Cardiac muscle cell (in vitro differentiated cells and primary cell): ENCODE measurements around the gene TEX55. TPM values are rescaled to one million over a fixed set of nuclear protein-coding genes. Genes with fewer than 3 reads are reported as not detected.
"Not testable (repeated sequence)": the region's sequence is repeated elsewhere in the genome, so short reads cannot be mapped to it uniquely, and the experiment has no call there.

ENCODE experiments used
- DNase-seq, 2 donors: peaks; one replicate each; pipeline versions ENCODE4 v3.0.0 to v3.0.0-alpha.2; 2010 to 2017; ENCODE audit warnings: low read depth in 1 of 2, low spot score in 1 of 2
- H3K27ac ChIP-seq: fragments of 200-600 bp; sonication (generic); 2 replicates; pipeline ENCODE4 v1.5.1; 2016
- H3K27me3 ChIP-seq: fragments of 200-600 bp; sonication (generic); 2 replicates; pipeline ENCODE4 v1.6.0; 2016; ENCODE audit warnings: control low read depth
- H3K36me3 ChIP-seq: fragments of 200-600 bp; sonication (generic); 2 replicates; pipeline ENCODE4 v1.5.1; 2016; ENCODE audit warnings: control low read depth
- H3K4me1 ChIP-seq: fragments of 200-600 bp; sonication (generic); 2 replicates; pipeline ENCODE4 v1.8.1; 2017; ENCODE audit warnings: low read depth, mild to moderate bottlenecking, mixed run types
- H3K4me3 ChIP-seq: fragments of 200-600 bp; sonication (generic); 2 replicates; pipeline ENCODE4 v1.5.1; 2016; ENCODE audit warnings: mild to moderate bottlenecking
- H3K9me3 ChIP-seq: fragments of 200-600 bp; sonication (generic); 2 replicates; pipeline ENCODE4 v1.5.1; 2017; ENCODE audit warnings: low read depth, mild to moderate bottlenecking, control low read depth
- polyA plus RNA-seq: library from polyadenylated mRNA; unstranded; fragments of >200 nt; fragmentation: Nextera tagmentation; extraction: Ambion mirVana; gene quantifications from 2 replicates; pipeline ENCODE4 v1.2.1, GENCODE V29; 2016
- total RNA-seq: library from RNA; depleted of rRNA; stranded (reverse); fragments of >200 nt; gene quantifications from 2 replicates; pipeline ENCODE4 v1.2.3, GENCODE V29; 2016
- TF ChIP-seq, protein P1 (sequence below): IDR thresholded peaks from 2 replicates; pipeline ENCODE4 v1.5.1; 2012; ENCODE audit warnings: low read depth, mild to moderate bottlenecking, low read length

The TEX55 gene
- total and polyA plus RNA-seq, 2 experiments from 2014 or later: not detected

DNA sequence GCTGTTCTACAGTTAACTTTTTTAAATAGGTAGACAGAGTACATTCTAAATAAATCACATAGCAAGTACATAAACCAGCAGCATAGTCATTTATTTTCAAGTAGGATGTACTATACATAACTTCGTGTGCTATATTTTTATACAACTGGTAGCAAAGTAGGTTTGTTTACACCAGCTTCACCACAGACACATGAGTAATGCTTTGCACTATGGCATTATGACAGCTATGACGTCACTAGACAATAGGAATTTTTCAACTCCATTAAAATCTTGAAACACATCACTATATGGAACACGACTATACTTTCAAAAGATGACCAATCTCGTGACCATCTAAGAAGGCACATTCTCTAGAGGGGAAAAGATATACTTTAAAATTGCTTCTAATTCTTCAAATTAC is 3.5 kb downstream of the TEX55 start:
- Histone ChIP-seq H3K36me3 (no peaks in the 10 kb centered on the region), H3K4me1 (peaks cover 4% of the 10 kb centered on the region), H3K27ac (no peak overlapping the region), H3K4me3 (no peak overlapping the region), H3K9me3 (no peaks in the 10 kb centered on the region), H3K27me3 (no peaks in the 10 kb centered on the region)
- TF ChIP-seq, protein P1, sequence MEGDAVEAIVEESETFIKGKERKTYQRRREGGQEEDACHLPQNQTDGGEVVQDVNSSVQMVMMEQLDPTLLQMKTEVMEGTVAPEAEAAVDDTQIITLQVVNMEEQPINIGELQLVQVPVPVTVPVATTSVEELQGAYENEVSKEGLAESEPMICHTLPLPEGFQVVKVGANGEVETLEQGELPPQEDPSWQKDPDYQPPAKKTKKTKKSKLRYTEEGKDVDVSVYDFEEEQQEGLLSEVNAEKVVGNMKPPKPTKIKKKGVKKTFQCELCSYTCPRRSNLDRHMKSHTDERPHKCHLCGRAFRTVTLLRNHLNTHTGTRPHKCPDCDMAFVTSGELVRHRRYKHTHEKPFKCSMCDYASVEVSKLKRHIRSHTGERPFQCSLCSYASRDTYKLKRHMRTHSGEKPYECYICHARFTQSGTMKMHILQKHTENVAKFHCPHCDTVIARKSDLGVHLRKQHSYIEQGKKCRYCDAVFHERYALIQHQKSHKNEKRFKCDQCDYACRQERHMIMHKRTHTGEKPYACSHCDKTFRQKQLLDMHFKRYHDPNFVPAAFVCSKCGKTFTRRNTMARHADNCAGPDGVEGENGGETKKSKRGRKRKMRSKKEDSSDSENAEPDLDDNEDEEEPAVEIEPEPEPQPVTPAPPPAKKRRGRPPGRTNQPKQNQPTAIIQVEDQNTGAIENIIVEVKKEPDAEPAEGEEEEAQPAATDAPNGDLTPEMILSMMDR: no peak
- peak in 1 of 2 donors; percentile 61 for DNase-seq

DNA sequence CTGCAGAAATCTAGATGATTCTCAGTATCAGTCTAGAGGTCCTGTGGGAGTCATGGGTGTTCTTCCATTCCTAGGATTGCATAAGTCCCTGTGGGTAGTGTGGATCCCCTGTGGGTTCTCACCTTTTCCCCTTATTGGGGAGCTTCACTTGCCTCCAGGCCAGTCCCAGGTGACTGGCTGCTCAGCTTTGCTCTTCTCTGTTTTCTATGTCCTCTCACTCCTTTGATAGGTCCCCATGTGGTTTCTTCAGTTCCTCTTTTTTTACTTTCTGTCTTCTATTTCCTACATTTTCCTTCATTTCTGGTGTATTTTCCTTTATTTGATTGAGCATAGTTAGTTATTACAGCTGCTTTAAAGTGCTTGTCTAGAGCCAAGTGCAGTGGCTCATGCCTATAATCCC is 10.9 kb downstream of the TEX55 start:
- Histone ChIP-seq H3K4me3 (no peak overlapping the region), H3K9me3 (no peaks in the 10 kb centered on the region), H3K4me1 (no peaks in the 10 kb centered on the region), H3K27me3 (no peaks in the 10 kb centered on the region), H3K36me3 (no peaks in the 10 kb centered on the region), H3K27ac (no peak overlapping the region)
- no peak for DNase-seq
- TF ChIP-seq, protein P1: no peak

DNA sequence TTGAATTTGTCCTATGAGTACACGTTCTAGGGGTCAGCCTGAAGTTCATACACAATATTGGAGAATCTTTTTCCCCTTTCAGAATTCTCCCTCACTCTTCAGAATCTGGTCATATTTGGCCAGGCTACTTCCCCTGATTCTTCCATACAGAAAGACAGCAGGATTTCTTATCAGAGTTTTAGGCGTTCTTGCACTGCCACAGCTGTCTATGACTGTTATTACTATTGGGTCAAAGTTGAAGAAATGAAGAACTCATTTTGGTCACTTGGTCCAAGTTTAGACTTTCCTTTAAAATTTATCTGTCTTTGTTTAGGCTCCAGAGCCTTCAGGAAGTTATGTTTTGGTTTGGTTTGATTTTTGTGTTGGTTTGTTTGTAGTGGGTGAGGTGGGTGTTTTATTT is 12.0 kb downstream of the TEX55 start:
- Histone ChIP-seq H3K4me1 (no peaks in the 10 kb centered on the region), H3K9me3 (no peaks in the 10 kb centered on the region), H3K4me3 (no peak overlapping the region), H3K36me3 (no peaks in the 10 kb centered on the region), H3K27me3 (no peaks in the 10 kb centered on the region), H3K27ac (no peak overlapping the region)
- no peak for DNase-seq
- TF ChIP-seq, protein P1: no peak

DNA sequence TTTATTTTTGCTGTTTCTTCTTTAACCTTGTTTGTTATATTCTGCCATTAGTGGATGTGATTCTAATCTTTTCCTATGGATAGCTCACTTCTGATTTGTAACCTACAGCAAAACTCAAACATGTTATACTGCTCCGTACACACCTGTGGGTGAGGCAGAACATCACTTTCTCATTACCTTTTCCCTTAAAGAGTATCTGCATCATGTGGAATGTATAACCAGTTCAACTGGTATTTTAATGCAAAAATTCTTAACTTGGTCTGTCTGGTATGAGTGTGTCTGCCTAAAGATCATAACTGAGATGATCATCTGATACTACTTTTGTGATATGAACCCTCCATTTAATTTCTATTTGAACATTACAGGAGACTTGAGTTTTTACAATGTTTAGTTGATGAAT is 14.4 kb downstream of the TEX55 start:
- no peaks in the 10 kb centered on the region for H3K27me3 ChIP-seq
- no peaks in the 10 kb centered on the region for H3K36me3 ChIP-seq
- H3K4me1 ChIP-seq: no peaks in the 10 kb centered on the region
- no peak for DNase-seq
- H3K9me3 ChIP-seq: no peaks in the 10 kb centered on the region
- H3K4me3 ChIP-seq: no peak overlapping the region
- H3K27ac ChIP-seq: no peak overlapping the region
- TF ChIP-seq, protein P1: no peak

DNA sequence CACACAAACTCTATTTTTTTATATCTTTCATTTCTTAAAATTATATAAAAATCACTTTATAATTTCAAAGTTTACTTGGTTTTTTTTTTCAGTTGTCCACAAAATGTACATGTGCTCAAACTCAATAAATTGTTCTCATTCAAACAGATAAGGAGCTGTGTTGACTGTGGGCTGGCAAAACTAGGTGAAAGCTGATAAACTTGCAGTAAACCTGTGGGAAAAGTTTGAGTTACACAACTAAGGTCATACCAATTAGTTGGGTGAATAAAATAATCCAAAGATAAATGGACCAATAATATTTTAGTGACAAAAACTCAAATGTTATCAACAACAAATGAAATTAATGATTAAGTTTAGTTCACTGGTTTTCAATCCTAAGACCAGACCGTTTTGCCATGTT is 14.8 kb downstream of the TEX55 start:
- Histone ChIP-seq H3K27ac (no peak overlapping the region), H3K9me3 (no peaks in the 10 kb centered on the region), H3K27me3 (no peaks in the 10 kb centered on the region), H3K4me3 (no peak overlapping the region), H3K4me1 (no peaks in the 10 kb centered on the region), H3K36me3 (no peaks in the 10 kb centered on the region)
- TF ChIP-seq, protein P1: no peak
- DNase-seq: no peak

DNA sequence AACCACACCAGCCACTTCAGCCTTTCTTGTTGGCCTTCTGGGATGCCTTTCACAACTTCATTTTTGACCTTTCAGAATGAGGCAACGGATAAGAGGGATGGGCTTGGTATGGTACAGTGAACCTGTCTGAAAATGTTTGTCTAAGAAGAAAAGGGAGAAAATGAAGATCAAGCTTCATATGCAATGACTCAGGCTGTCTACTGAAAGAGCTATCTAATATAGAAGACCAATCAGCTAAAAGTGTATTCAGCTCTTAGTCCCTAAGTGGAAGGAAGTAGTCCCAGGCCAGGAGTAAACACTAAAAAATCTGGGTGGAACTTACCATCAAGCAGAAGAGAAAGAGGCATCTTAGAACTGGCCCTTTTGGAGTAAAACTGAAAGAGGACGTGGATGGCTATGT is 15.3 kb downstream of the TEX55 start:
- Histone ChIP-seq H3K27me3 (no peaks in the 10 kb centered on the region), H3K4me3 (no peak overlapping the region), H3K27ac (no peak overlapping the region), H3K4me1 (no peaks in the 10 kb centered on the region), H3K9me3 (no peaks in the 10 kb centered on the region), H3K36me3 (no peaks in the 10 kb centered on the region)
- DNase-seq: no peak
- TF ChIP-seq, protein P1: no peak

DNA sequence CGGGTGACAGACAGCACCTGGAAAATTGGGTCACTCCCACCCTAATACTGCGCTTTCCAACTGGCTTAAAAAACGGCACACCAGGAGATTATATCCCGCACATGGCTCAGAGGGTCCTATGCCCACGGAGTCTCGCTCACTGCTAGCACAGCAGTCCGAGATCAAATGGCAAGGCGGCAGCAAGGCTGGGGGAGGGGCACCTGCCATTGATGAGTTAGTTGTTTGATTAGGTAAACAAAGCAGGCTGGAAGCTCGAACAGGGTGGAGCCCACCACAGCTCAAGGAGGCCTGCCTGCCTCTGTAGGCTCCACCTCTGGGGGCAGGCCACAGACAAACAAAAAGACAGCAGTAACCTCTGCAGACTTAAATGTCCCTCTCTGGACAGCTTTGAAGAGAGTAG is 18.8 kb downstream of the TEX55 start:
- not testable (repeated sequence) for H3K27ac ChIP-seq, H3K4me1 ChIP-seq, H3K9me3 ChIP-seq, H3K4me3 ChIP-seq, H3K27me3 ChIP-seq, H3K36me3 ChIP-seq, DNase-seq
